NCI-H510A treated with DMSO at 0.1 percent for 48 hours (cell line): ENCODE results near the gene ADO.

Experiments used
- DNase-seq: peaks from one replicate; lab custom pipeline; 2025; lab: John Stamatoyannopoulos, UW

The ADO gene

DNA sequence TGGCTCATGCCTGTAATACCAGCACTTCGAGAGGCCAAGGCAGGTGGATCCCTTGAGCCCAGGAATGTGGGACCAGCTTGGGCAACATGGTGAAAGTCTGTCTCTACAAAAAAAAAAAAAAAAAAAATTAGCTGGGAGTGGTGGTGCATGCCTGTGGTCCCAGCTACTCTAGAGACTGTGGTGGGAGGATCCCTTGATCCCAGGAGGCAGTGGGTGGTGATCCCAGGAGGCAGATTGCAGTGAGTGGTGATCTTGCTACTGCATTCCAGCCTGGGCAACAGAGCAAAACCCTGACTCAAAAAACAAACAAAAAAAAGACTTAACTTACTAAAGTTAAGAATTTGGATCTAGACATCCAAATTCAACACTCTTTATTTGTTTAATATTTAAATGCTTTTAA is 10.2 kb upstream of the ADO start:
- DNase-seq: no peak

DNA sequence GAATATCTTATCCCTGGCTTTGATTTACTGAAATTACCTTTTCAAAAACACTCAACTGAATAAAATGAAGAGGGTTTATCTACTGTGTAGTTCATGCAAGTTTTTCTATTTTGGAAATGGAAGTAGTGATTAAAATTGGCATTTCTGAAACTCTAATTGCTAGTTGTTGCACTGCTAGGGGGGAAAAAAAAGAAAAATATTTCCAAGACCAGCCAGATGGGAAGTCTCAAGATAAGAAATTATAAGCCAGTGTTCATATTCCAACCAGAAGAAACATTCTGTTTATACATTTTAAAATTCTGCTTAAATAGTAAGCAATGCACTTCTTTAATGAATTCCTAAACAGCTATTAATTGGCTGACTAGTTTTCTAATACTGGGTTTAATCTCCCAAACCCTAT is 9.4 kb upstream of the ADO start:
- DNase-seq: no peak

DNA sequence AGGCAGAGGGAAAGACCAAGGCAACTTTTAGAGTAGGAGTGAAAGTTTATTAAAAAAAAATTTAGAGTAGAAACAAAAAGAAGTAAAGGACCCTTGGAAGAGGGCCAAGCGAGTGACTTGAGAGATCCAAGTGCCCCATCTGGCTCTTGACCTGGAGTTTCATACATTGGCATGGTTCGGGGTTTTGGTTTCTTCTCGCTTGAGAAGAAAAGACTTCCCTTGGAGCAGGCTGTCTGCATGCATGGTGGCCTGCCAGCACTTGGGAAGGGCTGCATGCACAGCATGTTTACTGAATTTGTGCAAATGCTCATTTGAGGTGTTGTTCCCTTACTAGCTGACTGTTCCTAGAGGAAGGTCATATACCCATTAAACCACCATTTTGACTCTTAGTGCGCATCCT is 8.8 kb upstream of the ADO start:
- DNase-seq: no peak

DNA sequence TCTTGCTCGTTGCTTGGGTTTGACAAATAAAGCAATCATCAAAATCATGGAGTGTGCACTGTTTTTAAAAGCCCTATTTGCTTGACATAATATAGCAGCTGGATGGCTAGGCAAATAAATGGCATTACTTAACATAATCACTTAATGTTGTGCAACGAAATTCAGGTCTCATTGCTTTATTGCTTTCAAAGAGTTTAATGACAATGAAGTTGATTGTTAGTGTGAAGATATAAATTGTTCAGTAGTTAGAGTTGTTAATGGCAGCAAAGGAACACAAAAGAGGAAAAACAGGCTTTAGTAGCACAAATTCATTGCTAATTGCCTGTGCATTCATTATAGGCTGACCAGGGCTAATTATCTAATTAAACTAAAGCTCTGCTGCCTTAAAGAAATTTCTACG is 7.6 kb upstream of the ADO start:
- no peak for DNase-seq

DNA sequence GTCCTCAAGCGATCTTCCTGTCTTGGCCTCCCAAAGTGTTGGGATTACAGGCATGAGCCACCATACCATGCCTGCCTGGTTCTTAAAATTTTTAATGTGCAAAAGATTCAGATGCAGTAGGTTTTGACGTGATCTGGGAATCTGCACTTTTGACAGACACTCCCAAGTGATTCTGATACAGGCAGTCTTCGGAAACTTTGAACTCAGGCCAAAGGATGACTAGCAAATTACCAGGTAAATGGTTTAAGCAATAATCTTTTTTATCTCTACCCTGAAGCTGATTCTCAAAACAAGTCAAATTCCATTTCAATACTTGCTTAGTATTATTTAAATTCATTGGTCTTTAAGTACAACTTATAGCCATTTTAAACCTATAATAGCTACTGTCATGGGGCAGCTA is 2.6 kb upstream of the ADO start:
- no peak for DNase-seq

DNA sequence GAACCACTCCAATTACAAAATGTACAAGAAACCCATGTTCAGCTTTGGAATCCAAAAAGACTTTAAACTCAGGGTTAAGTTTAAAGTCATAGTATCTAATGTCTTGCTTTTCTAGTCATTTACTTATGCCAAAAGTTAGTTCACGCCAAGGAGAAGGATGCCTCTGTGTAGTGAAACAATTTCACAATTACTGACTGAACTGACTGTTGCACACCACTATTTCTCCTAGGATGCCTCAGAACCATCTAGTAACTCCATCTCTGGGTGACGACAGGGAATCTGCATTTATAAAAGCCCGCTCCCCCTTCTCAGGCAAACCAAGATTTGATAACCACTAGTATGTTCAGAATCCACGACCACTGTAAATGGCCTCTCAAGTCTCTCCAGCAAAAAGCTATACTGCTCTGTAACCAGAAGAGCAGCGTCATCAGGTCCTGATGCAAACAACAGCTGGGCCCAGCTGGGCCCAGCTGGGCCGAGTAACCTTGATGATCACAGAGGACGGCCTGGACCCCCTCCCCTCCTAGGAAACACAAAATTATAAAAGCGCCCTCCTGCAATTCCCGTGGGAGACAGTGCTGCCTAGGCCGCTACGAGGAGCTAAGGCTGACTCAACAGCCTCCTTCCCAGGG is 680 bp upstream of the ADO start:
- DNase-seq: no peak

DNA sequence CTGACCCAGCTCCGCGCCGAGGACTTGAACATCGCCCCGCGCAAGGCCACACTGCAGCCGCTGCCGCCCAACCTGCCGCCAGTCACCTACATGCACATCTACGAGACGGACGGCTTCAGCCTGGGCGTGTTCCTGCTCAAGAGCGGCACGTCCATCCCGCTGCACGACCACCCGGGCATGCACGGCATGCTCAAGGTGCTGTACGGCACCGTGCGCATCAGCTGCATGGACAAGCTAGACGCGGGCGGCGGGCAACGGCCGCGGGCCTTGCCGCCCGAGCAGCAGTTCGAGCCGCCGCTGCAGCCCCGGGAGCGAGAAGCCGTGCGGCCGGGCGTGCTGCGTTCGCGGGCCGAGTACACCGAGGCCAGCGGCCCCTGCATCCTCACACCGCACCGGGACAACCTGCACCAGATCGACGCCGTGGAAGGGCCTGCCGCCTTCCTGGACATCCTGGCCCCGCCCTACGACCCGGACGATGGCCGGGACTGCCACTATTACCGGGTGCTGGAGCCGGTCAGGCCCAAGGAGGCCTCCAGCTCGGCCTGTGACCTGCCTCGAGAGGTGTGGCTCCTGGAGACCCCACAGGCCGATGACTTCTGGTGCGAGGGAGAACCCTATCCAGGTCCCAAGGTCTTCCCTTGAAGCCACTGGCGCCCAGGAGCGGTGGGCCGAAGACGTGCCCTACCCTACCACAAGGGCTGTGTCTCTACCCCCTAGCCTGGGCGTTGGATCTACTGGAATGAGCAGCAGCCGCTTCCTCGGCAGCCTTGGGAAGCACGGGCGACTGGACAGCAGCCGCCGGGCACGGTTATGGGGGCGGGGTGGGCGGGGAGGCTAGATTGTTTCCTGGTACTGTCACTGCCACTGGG is 945 bp downstream of the ADO start:
- no peak for DNase-seq

DNA sequence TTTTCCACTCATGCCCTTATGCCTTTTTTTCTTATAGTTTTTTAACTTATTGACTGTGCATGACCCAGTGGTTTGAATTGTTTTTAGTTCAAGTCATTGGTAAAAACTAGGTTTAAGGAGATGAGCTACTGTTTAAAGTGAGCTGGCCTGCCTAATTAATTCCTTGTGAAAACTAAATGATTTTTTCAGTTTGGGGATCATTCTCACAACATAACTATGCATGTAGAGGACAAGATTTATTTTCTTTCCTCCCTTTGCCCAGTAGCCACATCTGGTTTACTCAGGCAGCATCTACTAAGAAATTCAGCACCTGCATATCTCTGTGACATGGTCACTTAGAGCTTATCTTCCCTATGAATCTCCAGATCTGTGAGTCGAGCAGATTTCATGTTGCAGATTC is 1.7 kb downstream of the ADO start:
- DNase-seq: no peak

DNA sequence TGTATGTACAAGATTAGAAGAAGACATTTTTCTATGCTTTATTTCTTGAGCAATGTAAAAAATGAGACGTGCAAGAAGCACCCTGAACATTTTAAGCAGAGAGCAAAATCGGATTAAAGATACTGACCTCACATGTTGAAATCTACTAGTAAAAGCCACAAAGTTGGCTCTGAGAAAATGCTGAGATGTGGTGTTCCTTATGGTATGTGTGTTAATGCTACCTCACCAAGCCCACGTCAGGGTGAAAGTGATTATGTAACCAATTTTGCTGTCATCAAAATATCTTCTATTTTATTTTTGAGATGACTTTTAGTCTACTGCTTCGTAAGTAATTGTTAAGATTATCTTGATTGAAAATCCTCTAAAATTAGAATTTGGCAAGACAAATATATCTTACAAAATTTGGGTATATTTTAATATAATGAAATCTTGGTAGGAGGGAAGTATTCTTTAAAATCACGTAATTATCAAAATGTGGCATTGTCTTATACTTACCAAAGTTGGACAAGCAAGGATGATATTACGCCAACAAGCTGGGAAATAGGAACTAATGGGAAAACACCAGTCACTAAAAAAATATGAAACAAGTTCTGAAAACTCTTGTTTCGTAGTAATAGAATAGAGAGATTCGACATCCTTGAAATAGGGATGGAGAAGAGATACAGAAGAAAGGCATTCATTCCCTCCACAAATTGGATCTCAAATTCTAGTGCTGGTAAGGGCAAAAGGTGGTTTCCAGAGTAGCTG is 5.8 kb downstream of the ADO start:
- no peak for DNase-seq

DNA sequence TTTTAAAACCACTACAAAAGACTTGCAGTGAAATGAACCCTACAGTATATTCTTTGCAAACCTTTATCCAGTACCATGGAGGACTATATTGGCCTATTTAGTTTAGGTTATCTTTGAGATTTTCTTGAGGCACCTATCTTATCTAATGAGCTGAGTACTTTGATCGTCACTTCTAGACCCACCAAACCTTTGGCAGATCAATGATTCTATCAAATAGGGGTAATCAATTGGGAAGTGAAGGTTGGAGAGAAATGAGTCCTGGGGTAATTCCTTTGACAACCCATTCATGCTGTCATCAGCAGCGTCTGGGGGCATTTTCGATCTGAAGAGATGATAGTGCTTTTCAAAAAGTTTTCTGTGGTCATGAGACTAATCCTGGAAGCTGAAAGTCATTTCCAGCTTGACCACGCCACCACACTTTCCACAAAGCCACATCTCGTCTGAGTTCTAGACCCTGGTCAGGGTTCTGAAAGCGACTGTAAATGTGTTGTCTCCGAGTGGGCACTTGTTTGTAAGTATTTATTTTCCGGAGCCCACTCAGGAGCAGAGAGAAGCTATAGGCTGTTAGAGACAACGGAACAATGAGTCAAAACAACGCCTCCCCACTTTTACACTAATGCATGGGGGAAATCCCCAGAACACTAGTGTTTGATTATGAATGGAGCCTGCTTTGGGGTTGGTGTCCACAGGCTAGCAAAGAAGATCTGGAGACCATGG is 6.8 kb downstream of the ADO start:
- DNase-seq: no peak

DNA sequence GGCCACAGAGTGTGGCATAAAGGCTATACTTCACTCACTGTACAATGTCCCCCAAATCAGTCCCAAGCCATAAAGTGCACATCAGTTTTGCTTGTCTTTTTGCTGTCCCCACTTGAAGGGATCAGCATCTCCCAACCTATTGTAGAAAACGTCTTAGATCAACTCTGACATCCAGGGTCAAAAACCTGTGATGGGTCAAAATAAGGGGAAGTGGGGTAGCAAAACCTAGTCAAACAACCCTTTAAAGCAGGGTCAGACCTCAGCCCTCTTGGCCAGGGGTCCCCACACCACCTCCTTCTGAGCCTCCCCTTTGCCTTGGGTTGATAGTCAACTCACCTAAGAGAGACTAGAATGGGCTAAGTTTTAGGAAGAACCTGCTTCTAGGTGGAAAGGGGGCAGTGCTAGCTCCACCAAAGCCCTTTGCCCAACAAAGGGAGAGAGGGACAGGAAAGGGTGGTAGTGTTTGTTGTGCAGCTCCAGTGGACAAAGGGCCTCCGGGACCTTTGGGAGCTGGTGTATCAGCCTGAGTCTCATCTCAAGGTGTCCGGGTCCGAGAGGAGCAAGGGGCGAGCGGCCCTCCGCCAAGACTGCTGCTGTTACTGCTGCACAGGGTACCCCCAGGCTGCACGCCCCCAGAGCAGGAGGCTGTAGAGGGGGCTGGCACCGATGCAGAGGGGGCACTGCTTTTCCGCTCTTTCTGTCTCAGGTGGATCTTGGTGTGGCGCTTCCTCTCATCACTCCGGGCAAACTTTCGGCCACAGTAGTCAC is 8.3 kb downstream of the ADO start:
- DNase-seq: no peak

DNA sequence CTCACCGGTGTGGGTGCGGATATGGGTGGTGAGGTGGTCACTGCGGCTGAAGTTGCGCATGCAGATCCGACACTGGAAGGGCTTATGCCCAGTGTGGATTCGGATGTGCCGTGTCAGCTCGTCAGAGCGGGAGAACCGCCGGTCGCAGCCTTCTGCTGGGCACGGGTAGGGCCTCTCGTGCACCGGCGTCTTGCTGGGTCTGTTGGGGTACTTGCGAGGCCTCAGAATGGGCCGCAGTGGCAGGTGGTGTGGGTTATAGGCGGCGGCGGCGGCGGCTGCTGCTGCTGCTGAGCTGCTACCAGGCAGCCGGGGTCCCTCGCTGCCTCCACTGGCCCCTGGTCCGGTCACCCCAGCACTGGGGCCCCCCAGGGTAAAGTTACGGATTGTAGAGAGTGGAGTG is 8.9 kb downstream of the ADO start:
- no peak for DNase-seq

DNA sequence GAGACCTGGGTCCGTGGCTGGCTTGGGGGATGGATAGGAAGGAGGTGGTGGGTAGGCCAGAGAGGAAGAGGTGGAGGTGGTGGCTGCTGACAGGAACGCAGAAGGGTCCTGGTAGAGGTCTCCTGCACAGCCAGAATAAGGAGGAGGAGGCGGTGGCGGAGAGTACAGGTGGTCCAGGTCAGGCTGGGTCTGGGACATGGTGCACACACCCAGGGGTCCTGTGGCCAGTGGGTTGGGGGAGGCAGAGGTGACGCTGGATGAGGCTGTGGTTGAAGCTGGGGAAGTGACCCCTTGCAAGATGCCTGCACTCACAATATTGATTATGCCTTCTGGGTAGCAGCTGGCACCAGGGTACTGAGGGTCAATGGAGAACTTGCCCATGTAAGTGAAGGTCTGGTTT is 9.5 kb downstream of the ADO start:
- DNase-seq: no peak

DNA sequence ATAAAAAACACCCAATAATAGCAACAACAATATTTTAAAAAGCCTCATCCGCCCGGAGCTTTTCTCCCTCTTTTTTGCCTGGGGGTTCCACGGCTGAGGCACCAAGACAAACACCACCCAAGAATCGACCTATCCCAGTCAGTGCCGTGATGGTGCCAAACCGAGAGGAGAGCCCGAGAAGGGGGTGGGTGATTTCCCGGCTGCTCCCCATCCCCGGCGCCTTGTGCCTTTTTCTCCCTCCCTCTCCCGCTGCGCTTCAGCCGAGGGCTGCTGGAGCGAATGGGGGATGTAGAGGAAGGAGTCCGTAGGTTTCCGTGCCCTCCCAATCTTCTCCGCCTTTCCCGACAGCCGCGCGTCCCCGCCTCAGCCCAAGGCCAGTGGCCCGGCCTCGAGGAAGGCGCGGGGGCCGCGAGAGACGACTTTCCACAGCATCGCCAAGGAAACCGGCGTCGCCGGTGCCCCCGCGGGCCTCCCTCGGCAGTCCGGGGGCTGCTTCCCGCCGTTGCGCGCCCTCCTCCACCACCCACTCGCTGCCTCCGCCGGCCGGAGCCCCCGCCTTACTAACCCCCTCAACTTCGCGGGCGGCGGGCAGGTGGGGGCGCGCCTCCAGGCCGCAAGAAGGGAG is 10.3 kb downstream of the ADO start:
- no peak for DNase-seq

DNA sequence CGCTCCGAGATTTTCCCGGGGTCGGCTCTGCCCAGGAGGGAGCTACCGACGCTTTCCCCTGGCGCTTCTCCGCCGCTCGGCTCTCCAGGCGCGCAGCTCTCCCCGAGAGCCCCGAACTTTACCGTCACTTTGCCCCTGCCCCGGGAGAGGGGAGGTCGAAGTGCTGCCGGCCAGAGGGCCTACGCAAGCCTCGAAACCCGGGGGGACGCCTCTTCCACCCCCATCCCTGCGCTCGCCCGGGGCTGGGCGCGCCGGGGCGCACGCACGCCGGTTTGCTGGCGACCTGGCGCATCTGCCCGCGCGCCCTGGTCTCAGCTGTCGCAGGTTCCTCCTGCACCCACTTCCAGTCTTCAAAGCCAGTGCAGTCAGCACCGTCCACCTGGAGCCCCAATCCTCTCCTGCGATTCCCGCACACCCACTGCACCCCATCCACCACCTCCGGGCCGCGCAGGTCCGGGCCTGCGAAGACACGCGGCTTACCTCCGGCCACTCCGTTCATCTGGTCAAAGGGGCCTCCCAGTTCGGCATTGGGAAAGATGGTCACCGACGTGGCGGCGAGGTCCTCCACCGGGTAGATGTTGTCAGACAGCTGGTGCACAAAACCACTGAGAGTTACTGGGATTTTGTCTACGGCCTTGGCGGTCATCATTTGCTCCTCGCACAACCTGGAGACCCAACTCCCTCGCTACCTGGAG is 11.0 kb downstream of the ADO start:
- DNase-seq: no peak

DNA sequence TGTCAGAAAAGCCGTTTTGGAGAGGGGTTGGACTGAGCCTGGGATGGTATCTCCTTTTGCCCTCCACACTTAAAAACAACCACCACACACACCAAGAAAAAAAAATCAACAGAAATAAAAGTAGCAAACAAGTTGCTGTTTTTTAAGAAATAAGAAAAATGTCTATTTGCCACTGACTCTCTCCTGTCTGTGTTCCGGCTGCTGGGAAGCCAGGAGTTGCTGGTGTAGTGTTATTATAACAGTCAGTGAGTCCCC is 11.5 kb downstream of the ADO start:
- no peak for DNase-seq

DNA sequence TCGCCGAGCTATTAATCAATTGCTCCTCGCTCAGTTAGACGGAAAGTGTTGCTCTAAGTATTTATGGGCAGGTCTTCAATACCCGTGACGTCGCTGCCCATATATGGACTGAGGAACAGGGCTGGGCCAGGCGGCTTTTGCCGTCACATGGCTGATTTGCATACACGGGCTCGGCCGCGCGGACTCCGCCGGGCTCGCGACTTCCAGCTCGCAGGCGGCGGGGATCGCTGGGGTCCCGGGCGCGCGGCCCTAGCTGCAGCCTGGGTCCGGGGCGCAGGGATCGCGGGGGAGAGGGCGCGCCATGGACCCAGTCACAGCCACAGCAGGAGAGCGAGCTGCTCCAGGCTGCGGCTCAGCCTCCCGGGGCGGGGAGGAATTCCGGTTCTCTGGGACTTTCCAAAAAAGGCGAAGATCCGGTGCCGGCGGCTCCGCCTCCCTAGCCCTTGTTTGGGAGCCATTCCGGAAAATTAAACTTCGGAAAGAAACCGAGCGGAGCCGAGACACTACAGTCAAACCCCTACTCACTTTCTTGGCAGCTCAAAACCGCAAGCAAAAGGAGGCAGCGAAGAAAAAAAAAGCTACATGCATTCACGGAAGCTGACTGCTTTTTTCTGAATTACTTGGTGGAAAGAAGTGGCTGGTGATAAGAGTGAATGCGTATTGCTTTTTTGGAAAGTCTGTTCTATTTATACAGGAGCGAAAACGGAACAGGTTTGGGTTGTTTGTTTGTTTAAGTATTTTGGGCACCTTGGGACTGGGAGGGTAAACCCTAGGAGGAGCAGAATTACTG is 12.0 kb downstream of the ADO start, which contains the start of gene EGR2:
EGR2 (minus strand) TSS at position 36 of the 790 bp plus-strand sequence. CDS start 337 bp downstream, outside the sequence.
- DNase-seq: peak; percentile 73

DNA sequence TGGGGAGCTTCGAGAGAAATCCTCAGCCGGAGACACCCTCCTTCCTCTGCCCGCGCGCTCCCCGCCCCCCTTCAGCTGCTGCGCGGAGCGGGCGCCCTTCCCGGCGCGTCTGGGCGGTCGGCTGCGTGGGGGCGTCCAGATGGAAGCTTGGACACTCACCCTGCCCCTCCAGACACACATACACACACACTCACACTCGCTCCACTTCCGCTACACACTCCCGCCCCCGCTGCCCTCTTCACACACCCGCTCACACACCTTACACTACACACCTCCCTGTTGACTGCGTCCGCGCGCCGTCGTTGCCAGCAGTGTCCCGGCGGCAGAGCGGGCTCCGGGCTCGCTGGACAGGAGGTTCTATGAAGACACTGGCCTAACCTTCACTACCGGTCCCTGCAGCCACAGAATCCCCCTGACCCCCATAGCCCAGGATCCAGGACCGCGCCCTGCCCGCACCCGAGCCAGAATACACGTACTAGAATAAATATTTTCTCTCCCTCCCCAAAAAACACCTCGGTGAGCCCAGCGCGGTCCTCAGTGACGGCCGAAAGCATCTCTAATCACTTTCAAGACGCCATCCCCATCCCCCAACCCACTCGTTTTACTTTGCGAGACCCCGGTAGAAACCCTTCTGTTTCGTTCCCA is 12.7 kb downstream of the ADO start:
- no peak for DNase-seq

DNA sequence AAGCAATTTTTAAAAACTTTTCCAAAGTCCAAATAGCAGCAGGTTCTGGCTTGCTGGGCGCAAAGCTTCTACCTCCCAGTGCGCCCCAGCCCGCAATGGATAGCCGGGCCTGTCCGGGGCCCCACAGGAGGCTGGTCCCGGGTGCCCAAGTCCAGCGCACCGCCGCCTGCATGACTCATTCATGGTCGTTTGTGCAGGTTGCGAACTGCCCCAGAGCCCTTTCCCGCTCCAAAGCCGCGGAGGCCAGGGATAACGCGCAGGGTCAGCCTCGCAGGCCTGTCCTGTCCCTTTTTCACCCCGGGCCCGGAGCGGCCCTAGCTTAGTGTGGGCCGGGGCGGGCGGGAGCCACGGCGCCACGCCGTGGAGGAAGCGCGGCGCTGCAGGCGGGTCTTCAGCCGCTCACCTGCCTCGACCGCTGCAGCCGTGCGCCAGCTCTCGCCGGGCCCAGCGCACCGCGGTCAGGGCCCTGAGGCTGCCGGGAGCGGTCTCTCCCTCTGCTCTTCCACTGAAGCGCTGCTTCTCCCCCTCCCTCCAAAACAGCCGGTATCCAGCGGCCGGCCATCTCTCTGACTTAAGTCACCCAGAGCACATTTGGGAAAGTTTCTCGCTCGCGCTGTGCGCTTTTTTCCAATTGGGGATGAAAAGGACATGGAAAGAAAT is 13.4 kb downstream of the ADO start:
- DNase-seq: peak; percentile 35
